BLaER1 (cell line): Measurements from ENCODE around the gene ADCYAP1R1.

Experiments used
- H3K27ac ChIP-seq: shearing (Covaris generic); formaldehyde crosslinking; 2 replicates; pipeline ENCODE4 v1.8.1; 2022
- H3K27me3 ChIP-seq: shearing (Covaris generic); formaldehyde crosslinking; 2 replicates; pipeline ENCODE4 v1.8.1; 2022
- H3K36me3 ChIP-seq: shearing (Covaris generic); formaldehyde crosslinking; 2 replicates; pipeline ENCODE4 v1.8.1; 2022
- H3K4me1 ChIP-seq: shearing (Covaris generic); formaldehyde crosslinking; 2 replicates; pipeline ENCODE4 v1.8.1; 2022
- H3K4me2 ChIP-seq: shearing (Covaris generic); formaldehyde crosslinking; 2 replicates; pipeline ENCODE4 v1.8.1; 2022
- H3K4me3 ChIP-seq: shearing (Covaris generic); formaldehyde crosslinking; 2 replicates; pipeline ENCODE4 v1.8.1; 2022
- H3K9ac ChIP-seq: shearing (Covaris generic); formaldehyde crosslinking; 2 replicates; pipeline ENCODE4 v1.8.1; 2022
- H3K9me3 ChIP-seq: shearing (Covaris generic); formaldehyde crosslinking; 2 replicates; pipeline ENCODE4 v1.8.1; 2022
- H4K20me1 ChIP-seq: shearing (Covaris generic); formaldehyde crosslinking; 2 replicates; pipeline ENCODE4 v1.8.1; 2022
- Cebpa-rat ChIP-seq: shearing (Covaris generic); IDR thresholded peaks from 2 replicates; pipeline ENCODE4 v1.8.1; 2022

The ADCYAP1R1 gene

GRCh38 chr7:31053986-31054385 lies 1.9 kb downstream of the ADCYAP1R1 start:
- H3K9ac ChIP-seq: no peak overlapping the region
- no peak overlapping the region for H3K4me3 ChIP-seq
- peaks cover 3% of the 10 kb centered on the region; the same call in 1 of the 2 replicates for H3K9me3 ChIP-seq

GRCh38 chr7:31054608-31055278 lies 2.6 kb downstream of the ADCYAP1R1 start:
- Histone ChIP-seq H4K20me1 (peaks cover 16% of the 10 kb centered on the region; the same call in 1 of the 2 replicates), H3K4me1 (no peaks in the 10 kb centered on the region), H3K36me3 (no peaks in the 10 kb centered on the region), H3K9ac (no peak overlapping the region), H3K4me2 (no peak overlapping the region), H3K4me3 (no peak overlapping the region), H3K27me3 (peaks cover 55% of the 10 kb centered on the region), H3K27ac (no peak overlapping the region), H3K9me3 (peaks cover 3% of the 10 kb centered on the region; the same call in 1 of the 2 replicates)
- no peak for TF ChIP-seq Cebpa-rat

More at GRCh38 chr7:31053986-31054385, 1.9 kb downstream of the ADCYAP1R1 start:
- Histone ChIP-seq H3K4me1 (no peaks in the 10 kb centered on the region), H3K36me3 (no peaks in the 10 kb centered on the region), H3K27ac (no peak overlapping the region), H3K27me3 (peaks cover 59% of the 10 kb centered on the region), H3K4me2 (no peak overlapping the region), H4K20me1 (peaks cover 16% of the 10 kb centered on the region; the same call in 1 of the 2 replicates)
- no peak for TF ChIP-seq Cebpa-rat

- Histone ChIP-seq H3K4me1 (no peaks in the 10 kb centered on the region), H3K27ac (no peak overlapping the region), H3K9ac (no peak overlapping the region), H3K27me3 (peaks cover 48% of the 10 kb centered on the region), H3K36me3 (no peaks in the 10 kb centered on the region), H3K4me2 (no peak overlapping the region), H4K20me1 (peaks cover 16% of the 10 kb centered on the region; the same call in 1 of the 2 replicates), H3K4me3 (no peak overlapping the region), H3K9me3 (peaks cover 3% of the 10 kb centered on the region; the same call in 1 of the 2 replicates)
- no peak for TF ChIP-seq Cebpa-rat
Measured at GRCh38 chr7:31055471-31055870, 3.4 kb downstream of the ADCYAP1R1 start.

- Histone ChIP-seq H4K20me1 (peaks cover 11% of the 10 kb centered on the region; the same call in 1 of the 2 replicates), H3K27ac (no peak overlapping the region), H3K9me3 (peaks cover 3% of the 10 kb centered on the region; the same call in 1 of the 2 replicates), H3K4me2 (no peak overlapping the region), H3K36me3 (no peaks in the 10 kb centered on the region), H3K4me3 (no peak overlapping the region), H3K27me3 (peaks cover 34% of the 10 kb centered on the region), H3K9ac (no peak overlapping the region), H3K4me1 (no peaks in the 10 kb centered on the region)
- no peak for TF ChIP-seq Cebpa-rat
Measured at GRCh38 chr7:31056775-31057346, 4.8 kb downstream of the ADCYAP1R1 start.

- TF ChIP-seq Cebpa-rat: no peak
- no peak overlapping the region for H3K9ac ChIP-seq
- no peak overlapping the region for H3K27ac ChIP-seq
- no peak overlapping the region for H3K4me3 ChIP-seq
- peaks cover 6% of the 10 kb centered on the region; the same call in 1 of the 2 replicates for H4K20me1 ChIP-seq
- no peak overlapping the region for H3K4me2 ChIP-seq
- H3K27me3 ChIP-seq: peaks cover 21% of the 10 kb centered on the region
- no peaks in the 10 kb centered on the region for H3K4me1 ChIP-seq
- H3K9me3 ChIP-seq: no peaks in the 10 kb centered on the region
- H3K36me3 ChIP-seq: no peaks in the 10 kb centered on the region
Measured at GRCh38 chr7:31058122-31058521, 6.0 kb downstream of the ADCYAP1R1 start.

- TF ChIP-seq Cebpa-rat: no peak
- Histone ChIP-seq H3K4me1 (no peaks in the 10 kb centered on the region), H3K36me3 (no peaks in the 10 kb centered on the region), H3K9me3 (no peaks in the 10 kb centered on the region), H3K4me2 (no peak overlapping the region), H3K9ac (no peak overlapping the region), H3K27me3 (peaks cover 16% of the 10 kb centered on the region), H3K27ac (no peak overlapping the region), H4K20me1 (peaks cover under 1% of the 10 kb centered on the region; the same call in 1 of the 2 replicates), H3K4me3 (no peak overlapping the region)
Measured at GRCh38 chr7:31058688-31059087, 6.6 kb downstream of the ADCYAP1R1 start.

GRCh38 chr7:31059551-31059950 lies 7.4 kb downstream of the ADCYAP1R1 start:
- no peak overlapping the region for H3K27ac ChIP-seq
- no peaks in the 10 kb centered on the region for H3K36me3 ChIP-seq
- H3K9me3 ChIP-seq: no peaks in the 10 kb centered on the region
- no peaks in the 10 kb centered on the region for H3K4me1 ChIP-seq
- no peak overlapping the region for H3K4me2 ChIP-seq
- no peak overlapping the region for H3K9ac ChIP-seq
- peaks cover 7% of the 10 kb centered on the region for H3K27me3 ChIP-seq
- H3K4me3 ChIP-seq: no peak overlapping the region
- H4K20me1 ChIP-seq: no peaks in the 10 kb centered on the region
- TF ChIP-seq Cebpa-rat: no peak

- no peaks in the 10 kb centered on the region for H4K20me1 ChIP-seq
- no peaks in the 10 kb centered on the region for H3K4me1 ChIP-seq
- H3K9ac ChIP-seq: no peak overlapping the region
- H3K36me3 ChIP-seq: no peaks in the 10 kb centered on the region
- no peak for TF ChIP-seq Cebpa-rat
- no peak overlapping the region for H3K4me2 ChIP-seq
- H3K27me3 ChIP-seq: no peaks in the 10 kb centered on the region
- H3K27ac ChIP-seq: no peak overlapping the region
- no peaks in the 10 kb centered on the region for H3K9me3 ChIP-seq
- no peak overlapping the region for H3K4me3 ChIP-seq
Measured at GRCh38 chr7:31061185-31061584, 9.1 kb downstream of the ADCYAP1R1 start.

- no peak overlapping the region for H3K9ac ChIP-seq
- no peak overlapping the region for H3K4me3 ChIP-seq
- H3K9me3 ChIP-seq: no peaks in the 10 kb centered on the region
- no peaks in the 10 kb centered on the region for H3K27me3 ChIP-seq
- H4K20me1 ChIP-seq: no peaks in the 10 kb centered on the region
- TF ChIP-seq Cebpa-rat: no peak
- no peak overlapping the region for H3K4me2 ChIP-seq
- no peaks in the 10 kb centered on the region for H3K36me3 ChIP-seq
- no peaks in the 10 kb centered on the region for H3K4me1 ChIP-seq
- H3K27ac ChIP-seq: no peak overlapping the region
Measured at GRCh38 chr7:31062746-31063435, 10.8 kb downstream of the ADCYAP1R1 start.
